BJ (cell line): ENCODE measurements around the gene DIS3L2. TPM values are rescaled to one million over a fixed set of nuclear protein-coding genes. Genes with fewer than 3 reads are reported as not detected.

Source experiments
- CTCF ChIA-PET: fragments of 350-600 bp; formaldehyde crosslinking; extraction: SDS; loops from one replicate; lab custom pipeline; 2021; ENCODE audit warnings: antibody characterized with exemption, inconsistent platforms; lab: Yijun Ruan, JAX
- POLR2A ChIA-PET: fragments of 300-600 bp; sonication (Branson Sonifier 250); formaldehyde crosslinking; extraction: SDS; loops from one replicate; lab custom pipeline; 2021; ENCODE audit warnings: antibody characterized with exemption; lab: Charles Lee
- DNase-seq: peaks from one replicate; pipeline ENCODE4 v3.0.0-alpha.2; 2011; ENCODE audit warnings: low read depth
- H3K27me3 ChIP-seq: 2 replicates; pipeline ENCODE4 v1.6.0; 2011; ENCODE audit warnings: low read length; ENCODE audit not compliant: control insufficient read depth, insufficient read depth
- H3K36me3 ChIP-seq: 2 replicates; pipeline ENCODE4 v1.5.1; 2011; ENCODE audit warnings: low read length; ENCODE audit not compliant: control insufficient read depth, insufficient read depth
- H3K4me3 ChIP-seq: 2 replicates; pipeline ENCODE4 v1.5.1; 2011; ENCODE audit warnings: low read depth, mild to moderate bottlenecking, control low read depth, low read length
- CTCF ChIP-seq: IDR thresholded peaks from 2 replicates; pipeline ENCODE4 v1.5.1; 2011; ENCODE audit warnings: low read depth, mild to moderate bottlenecking, control low read depth, inconsistent platforms, low read length, moderate library complexity; ENCODE audit not compliant: insufficient read depth
- polyA plus RNA-seq: library from polyadenylated mRNA; depleted of rRNA; stranded (reverse); fragments of >200 nt; gene quantifications from 2 replicates; pipeline ENCODE4 v1.2.3, GENCODE V29; 2011

The DIS3L2 gene
- polyA plus RNA-seq, 1 experiment = 12.4 TPM

GRCh38 chr2:232000439-232000838, 38.9 kb downstream of the DIS3L2 start:
- no peak overlapping the region for H3K4me3 ChIP-seq
- no peak for DNase-seq
- H3K27me3 ChIP-seq = no peaks in the 10 kb centered on the region
- ChIA-PET POLR2A (no interaction called here), CTCF (no interaction called here)
- no peaks in the 10 kb centered on the region for H3K36me3 ChIP-seq
- TF ChIP-seq CTCF = no peak

- POLR2A ChIA-PET = no interaction called here
Measured at GRCh38 chr2:232001073-232001472, 39.6 kb downstream of the DIS3L2 start.

GRCh38 chr2:232006253-232006652, 44.7 kb downstream of the DIS3L2 start:
- TF ChIP-seq CTCF = no peak
- Histone ChIP-seq H3K27me3 (no peaks in the 10 kb centered on the region), H3K36me3 (no peaks in the 10 kb centered on the region), H3K4me3 (no peak overlapping the region)
- CTCF ChIA-PET = interaction anchor here (0.7 kb wide), 1 partner anchor 1158 kb away, joined by 3 read pairs; no protein-coding TSS in a partner anchor
- POLR2A ChIA-PET = no interaction called here
- DNase-seq = no peak

More at GRCh38 chr2:232001073-232001472, 39.6 kb downstream of the DIS3L2 start:
- TF ChIP-seq CTCF = no peak
- DNase-seq = no peak
- no peak overlapping the region for H3K4me3 ChIP-seq
- CTCF ChIA-PET = no interaction called here
- no peaks in the 10 kb centered on the region for H3K36me3 ChIP-seq
- H3K27me3 ChIP-seq = no peaks in the 10 kb centered on the region

- no peaks in the 10 kb centered on the region for H3K27me3 ChIP-seq
- CTCF ChIA-PET = interaction anchor here (0.9 to 1.5 kb wide), 2 partner anchors 18 to 30 kb away, joined by 3 read pairs; no protein-coding TSS in a partner anchor
- H3K4me3 ChIP-seq = no peak overlapping the region
- POLR2A ChIA-PET = no interaction called here
- no peak for TF ChIP-seq CTCF
- no peaks in the 10 kb centered on the region for H3K36me3 ChIP-seq
- no peak for DNase-seq
Measured at GRCh38 chr2:232008907-232009638, 47.6 kb downstream of the DIS3L2 start.

GRCh38 chr2:232009639-232010274, 48.2 kb downstream of the DIS3L2 start:
- Histone ChIP-seq H3K4me3 (no peak overlapping the region), H3K36me3 (no peaks in the 10 kb centered on the region), H3K27me3 (no peaks in the 10 kb centered on the region)
- POLR2A ChIA-PET = no interaction called here
- CTCF ChIA-PET = interaction anchor here (0.9 to 1.5 kb wide), 2 partner anchors 17 to 29 kb away, joined by 3 read pairs; no protein-coding TSS in a partner anchor
- no peak for TF ChIP-seq CTCF
- DNase-seq = no peak
